Stimulated activated CD4-positive, alpha-beta T cell treated with anti-CD3 and anti-CD28 coated beads, Interleukin-12 subunit alpha, Interleukin-12 subunit beta, amount 100 ng/mL, for 4 hours (primary cell): ENCODE data around the gene CDK9.
"Not testable (repeated sequence)": the region's sequence is repeated elsewhere in the genome, so short reads cannot be mapped to it uniquely, and the experiment has no call there.

Experiments
- DNase-seq: peaks from one replicate; pipeline ENCODE4 v3.0.0-alpha.2; 2020

CDK9 gene

DNA sequence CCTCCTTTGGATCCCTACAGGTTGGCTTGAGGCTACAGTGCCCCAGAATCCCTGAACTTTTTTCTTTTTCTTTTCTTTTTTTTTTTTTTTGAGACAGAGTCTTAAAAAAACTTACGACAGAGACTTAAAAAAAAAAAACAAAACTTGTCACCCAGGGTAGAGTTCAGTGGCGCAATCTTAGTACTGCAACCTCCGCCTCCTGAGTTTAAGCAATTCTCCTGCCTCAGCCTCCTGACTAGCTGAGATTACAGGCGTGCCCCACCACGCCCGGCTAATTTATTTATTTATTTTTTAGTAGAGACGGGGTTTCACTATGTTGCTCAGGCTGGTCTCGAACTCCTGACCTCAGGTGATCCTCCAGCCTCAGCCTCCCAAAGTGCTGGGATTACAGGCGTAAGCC, 4.9 kb upstream of the CDK9 start:
- not testable (repeated sequence) for DNase-seq

DNA sequence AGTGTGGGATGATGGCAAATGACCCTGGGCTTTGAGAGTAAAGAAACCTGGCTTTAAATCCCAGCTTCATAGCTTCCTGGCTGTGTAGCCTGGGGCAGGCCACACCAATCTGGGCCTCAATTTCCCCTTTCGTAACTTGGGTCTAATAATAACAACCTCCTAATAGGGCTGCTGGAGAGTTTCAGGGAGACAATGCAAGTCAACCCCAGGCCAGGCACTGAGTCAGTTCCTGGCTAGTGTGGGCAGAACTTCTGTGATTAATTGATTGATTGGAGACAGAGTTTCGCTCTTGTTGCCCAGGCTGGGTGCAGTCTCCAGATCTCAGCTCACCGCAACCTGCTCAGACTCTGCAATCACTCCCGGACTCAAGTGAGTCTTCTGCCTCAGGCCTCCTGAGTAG, 4.0 kb upstream of the CDK9 start:
- no peak for DNase-seq

DNA sequence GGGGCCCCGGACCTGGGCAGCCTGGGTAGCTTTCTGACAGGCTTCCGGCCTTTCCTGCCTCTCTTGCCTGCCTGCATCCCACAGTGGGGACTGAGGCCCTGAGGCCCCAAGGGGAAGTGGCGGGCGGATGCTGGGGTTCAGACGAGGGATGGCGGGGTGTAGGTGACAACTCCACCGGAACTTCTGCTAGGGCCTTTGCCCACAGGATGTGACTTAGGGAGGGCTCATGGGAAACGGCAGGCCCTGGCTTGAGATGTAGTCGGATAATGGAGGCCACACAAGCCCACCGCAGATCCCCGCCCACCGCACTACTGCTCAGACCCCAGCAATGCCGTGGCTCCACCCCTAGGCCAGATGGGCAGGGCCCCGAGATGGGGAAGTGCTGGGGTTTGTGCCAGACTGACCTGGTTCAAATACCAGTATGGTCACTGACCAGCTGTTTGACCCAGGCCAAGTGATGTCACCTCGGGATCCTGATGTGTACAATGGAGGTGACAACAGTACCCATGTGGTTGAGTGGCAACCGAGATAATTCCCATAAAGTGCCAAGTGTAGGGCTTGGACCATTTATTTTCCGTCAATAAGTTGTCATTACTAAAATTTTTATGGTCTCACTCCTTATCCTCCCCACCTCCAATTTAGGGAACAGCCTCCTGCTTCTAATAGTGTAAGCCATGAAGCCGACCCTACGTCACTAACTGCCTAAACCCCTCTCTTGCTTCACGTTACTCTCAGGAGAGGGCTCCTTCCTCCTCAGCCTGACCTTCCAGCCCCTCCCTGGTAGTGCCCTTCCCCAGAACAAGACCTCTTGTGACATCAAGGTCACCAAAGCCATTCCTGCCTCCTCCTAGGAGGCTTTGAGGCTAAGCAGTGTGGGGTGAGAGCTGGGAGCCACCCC, 2.5 kb upstream of the CDK9 start:
- peak; percentile 51 for DNase-seq

DNA sequence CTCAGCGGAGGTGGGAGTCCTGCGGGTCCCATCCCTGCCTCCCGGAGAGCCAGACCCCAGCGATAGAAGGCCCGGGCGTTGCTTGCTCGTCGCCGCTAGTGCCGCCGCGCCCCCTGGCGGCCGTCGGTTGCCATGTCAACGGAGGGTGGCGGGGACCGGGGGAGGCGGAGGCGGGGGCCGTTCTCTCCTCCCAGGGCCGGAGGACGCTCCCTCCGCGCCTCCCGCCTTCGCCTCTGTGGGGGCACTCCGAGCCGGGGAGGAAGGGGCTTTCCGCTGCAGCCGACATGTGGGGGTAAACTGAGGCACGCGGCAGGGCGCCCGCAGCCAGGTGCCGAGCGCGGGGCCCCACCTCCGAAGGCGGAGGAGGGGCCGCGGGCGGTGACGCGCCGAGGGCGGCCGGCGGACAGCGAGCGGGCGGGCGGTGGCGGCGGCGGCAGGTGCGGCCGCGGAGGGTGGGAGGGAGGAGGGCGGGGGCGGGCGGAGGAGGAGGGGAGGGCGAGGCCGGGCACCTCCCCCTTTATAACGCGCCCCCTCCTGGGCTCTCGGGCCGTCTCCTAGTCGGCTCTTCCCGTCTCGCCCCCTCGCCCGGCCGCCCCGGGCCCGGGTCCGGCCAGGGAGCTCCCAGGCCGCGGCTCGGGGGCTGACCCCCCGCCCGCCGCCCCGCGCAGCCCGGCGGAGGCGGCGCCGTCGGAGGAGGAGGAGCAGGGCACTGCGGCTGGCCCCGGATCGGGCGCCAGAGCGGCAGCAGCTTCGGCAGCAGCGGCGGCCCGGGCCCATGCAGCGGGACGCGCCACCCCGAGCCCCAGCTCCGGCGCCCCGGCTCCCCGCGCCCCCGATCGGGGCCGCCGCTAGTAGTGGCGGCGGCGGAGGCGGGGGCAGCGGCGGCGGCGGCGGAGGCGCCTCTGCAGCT, 556 bp upstream of the CDK9 start:
- peak; percentile 85 for DNase-seq

DNA sequence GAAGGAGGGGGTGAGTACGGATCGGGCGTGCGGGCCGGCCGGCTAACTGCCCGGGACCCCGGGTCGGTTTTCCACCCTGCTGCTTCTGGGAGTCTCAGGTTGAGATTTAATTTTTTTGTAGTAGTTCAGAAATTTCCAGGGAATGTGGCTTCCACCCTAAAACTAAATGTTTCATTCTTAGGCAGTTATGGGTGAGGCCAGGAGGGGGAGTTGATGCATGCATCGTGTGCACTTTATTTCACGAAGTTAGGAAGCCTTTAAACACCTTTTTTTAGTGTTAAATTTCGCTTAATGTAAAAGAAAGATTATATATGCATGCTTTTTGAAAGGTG, 905 bp downstream of the CDK9 start:
- DNase-seq, result no peak

DNA sequence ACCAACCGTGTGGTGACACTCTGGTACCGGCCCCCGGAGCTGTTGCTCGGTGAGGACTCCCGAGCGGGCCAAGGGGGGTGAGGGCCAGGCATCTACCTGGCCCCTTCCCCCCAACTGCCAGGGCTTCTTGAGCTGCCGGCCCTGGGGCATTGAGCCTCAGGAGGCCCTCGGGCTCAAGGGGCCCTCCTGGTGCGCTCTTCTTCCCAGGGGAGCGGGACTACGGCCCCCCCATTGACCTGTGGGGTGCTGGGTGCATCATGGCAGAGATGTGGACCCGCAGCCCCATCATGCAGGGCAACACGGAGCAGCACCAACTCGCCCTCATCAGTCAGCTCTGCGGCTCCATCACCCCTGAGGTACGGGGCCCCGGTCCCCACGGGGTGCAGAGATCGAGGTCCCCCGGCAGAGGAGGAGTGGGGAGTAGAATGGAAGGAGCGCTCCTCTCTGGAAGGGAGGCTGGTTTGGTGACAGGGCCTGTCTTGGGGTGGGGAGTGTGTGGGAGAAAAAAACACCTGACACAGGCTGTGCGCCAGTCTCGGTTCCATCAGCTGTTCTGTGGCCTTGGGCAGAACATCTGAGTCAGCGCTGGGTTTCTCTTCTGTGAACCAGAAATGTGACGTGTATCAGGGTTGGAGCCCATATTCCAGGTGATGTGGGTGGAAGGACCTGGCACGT, 2.6 kb downstream of the CDK9 start:
- peak; percentile 63 for DNase-seq

DNA sequence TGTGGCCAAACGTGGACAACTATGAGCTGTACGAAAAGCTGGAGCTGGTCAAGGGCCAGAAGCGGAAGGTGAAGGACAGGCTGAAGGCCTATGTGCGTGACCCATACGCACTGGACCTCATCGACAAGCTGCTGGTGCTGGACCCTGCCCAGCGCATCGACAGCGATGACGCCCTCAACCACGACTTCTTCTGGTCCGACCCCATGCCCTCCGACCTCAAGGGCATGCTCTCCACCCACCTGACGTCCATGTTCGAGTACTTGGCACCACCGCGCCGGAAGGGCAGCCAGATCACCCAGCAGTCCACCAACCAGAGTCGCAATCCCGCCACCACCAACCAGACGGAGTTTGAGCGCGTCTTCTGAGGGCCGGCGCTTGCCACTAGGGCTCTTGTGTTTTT, 3.3 kb downstream of the CDK9 start:
- DNase-seq, result no peak

DNA sequence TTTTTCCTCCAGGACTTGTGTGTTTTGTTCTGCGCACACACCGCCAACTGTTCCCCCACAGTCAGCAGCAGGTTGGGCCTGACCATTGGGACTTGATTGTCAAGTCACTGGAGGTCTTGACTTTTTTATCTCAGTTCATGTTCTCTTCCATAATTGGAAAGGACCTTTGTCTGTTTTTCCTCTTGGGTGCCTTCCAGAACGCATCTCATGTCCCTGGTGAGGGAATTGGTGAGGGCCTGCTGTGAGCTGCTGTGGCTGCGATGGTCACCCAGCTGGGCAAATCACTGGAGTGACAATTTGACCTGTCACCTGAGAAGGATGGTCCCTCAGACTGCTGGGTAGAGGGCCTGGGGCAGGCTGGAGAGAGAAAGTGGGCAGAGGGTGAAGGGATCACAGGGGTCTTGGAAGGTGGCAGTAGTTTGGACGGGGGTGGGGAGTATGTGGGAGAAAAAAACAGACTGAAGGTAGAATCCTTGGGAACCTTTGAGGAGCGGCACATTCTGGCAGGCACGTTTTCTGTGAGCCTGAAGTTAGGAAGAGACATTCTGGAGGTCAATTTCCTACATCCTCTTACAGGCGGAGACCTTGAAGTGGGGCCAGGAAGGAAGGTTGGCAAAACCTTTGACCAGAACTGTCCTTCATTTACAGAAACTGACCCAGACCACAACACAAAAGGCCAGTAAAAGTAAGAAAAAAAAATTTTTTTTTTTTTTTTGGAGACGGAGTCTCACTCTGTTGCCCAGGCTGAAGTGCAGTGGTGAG, 4.4 kb downstream of the CDK9 start:
- no peak for DNase-seq

DNA sequence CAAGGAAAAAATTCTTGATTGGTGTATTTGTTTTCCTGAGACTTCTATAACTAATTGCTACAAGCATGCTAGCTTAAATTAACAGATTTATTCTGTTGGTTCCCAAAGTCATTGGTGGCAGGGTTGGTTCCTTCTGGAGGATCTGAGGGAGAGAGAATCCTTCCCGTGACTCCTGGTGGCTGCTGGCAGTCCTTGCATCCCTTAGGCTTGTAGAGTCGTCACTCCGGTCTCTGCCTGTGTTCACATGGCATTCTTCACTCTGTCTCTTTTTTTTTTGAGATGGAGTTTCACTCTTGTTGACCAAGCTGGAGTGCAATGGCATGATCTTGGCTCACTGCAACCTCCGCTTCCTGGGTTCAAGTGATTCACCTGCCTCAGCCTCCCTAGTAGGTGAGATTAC, 5.3 kb downstream of the CDK9 start:
- DNase-seq, result no peak

DNA sequence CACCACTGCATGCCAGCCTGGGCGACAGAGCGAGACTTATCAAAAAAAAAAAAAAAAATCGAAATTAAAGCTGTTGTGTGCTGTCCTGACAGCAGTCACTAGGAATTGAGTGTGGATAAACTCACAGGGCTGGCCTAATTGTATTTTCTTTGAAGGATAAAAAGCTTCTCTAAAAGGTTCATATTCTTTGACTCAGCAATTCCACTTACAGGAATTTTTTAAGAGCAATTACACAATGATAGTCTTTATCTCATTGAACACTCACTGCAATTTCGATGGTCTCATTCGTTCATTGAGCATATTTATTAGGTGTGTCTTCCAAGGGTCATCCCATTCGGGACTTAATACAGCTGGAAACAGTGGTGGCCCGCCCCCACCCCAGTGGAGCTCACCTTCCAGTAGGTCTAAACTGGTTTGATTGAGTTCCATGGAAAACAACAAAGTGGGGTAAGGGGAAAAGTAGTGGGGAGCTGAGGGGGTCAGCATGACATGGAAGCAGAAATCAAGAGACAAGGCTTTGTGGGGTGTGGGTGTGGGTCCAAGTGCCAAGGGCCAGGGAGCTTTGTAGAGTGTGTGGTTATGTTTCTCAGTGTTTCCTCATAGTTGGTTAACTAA, 6.7 kb downstream of the CDK9 start:
- DNase-seq, result no peak

DNA sequence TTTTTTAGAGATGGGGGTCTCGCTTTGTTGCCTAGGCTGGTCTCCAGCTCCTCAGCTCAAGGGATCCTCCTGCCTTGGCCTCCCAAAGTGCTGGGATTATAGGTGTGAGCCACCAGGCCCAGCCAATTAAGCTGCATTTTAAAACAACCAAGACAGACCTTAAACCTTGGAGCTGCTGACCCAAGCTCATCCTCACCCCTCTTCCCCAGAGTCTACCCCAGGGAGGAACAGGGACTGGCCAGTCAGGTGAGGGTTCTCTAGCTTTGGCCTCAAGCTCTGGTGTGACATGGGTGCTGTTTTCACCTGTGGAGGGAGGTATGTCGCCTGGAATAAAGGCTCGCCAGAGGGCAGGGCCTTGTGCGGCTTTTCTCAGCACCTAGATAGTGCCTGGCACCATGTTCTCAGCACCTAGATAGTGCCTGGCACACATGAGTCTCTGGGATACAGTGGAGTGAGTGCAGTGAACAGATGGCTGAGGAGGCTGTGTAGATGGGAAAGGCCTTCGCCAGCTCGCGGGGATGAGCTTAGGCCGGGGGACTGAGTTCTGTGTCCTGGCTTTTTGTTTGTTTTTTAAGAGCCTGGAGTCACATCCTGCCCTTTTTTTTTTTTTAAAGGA, 7.4 kb downstream of the CDK9 start:
- DNase-seq, result no peak

DNA sequence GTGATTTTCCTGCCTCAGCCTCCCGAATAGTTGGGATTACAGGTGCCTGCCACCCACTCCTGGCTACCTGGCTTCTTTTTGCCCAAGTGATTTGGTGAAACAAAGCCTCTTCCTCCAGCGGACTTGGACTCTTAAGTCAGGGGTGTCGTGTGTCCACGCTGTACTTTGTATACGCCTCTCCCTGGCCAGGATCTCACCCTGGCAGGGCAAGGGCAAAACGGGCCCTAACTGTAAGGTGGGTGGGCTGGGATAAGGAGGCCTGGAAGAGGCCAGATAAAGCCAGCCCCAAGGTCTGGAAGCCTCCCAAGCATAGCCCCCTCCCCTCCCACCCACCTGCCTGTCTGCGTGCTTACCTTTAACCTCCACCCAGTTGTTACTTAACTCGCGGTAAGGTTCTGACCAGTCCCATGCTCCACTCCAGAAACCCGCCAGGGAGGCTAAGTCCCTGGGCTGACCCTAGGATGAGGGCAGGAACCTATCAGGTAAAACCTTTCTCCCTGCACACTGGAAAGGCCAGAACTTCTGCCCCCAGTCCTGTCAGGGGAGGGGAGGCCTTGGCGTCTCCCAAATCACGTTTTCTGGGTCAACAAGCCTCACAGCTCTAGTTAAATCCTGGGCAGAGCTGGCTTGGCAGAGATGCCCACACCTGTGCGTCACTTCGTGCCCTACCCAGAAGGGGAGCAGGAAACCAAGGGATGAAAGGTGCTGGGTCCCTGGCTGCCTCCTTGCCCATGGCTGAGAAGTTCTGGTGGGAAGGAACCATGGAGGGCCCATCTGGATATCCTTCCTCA, 8.4 kb downstream of the CDK9 start:
- DNase-seq, result no peak

DNA sequence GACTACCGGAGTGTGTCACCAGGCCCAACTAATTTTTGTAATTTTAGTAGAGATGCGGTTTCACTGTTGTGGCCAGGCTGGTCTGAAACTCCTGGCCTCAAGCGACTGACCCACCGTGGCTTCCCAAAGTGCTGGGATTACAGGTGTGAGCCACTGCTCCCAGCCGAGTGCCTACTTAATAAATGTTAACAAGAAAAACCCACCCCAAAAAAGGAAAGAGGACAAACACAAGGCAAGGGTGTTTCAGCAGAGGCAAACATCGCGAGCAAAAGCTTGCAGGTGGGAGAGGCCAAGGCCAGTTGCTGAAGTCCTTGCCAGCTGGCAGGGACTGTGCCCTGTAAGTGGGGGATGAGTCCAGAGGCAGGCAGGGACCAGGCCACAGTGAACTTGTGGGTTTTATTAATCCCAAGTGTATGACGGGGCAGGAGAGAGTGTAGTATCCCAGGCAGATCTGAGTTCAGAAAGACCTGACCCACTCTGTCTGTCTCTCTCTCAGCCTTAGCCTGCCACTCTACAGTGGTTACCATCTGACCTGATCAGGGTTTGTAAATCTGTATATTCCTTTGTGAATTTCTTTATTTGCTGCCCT, 10.5 kb downstream of the CDK9 start:
- DNase-seq, result no peak

DNA sequence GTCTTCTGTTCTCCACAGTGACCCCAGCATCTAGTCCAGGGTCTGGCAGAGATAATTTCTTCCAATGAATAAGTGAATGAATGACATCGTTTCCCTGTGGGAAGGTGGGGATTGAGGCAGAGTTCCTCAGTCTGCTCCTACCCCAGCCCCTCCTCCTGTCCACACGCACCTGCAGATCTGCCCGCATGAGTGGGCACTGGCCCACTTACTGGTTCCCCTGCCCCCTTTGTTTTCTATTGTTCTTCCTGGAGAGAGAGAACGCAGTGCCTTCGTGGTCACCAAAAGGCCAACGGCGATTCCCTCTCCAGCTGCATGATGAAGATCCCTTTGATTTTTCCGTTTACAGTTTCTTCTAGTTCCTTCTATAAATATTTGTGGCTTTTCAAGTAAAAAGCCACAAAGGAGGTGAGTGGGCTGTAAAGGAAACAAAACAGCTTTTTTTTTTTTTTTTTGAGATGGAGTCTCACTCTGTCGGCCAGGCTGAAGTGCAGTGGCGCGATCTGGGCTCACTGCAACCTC, 11.1 kb downstream of the CDK9 start:
- no peak for DNase-seq

DNA sequence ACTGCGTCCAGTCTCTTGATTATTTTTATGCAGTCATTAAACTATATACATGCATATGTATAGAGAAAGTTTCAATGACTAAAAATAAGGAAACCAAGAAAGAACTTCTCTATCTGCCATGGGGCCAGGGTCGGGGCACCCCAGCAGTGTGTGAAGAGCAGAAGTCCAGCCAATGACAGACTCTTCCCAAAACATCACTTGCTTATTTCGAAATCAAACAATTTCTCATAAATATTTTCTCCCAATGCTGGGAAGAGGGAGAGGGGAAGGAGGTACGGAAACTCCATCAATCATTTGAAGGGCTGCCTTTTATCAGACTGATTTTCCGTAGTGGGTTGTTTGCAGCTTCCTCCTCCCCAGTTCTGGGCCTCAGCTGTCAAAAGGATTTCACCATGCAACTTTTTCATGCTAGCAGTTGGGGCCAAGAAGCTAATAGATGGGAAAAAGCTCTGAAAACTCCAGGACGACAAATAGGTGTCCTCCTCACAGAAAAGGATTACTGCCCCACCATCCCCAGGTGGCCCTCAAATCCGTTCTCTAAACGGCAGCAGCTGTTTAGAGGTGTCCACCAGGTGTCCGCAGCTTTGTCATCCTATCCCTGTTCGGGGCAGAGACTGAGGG, 16.2 kb downstream of the CDK9 start:
- no peak for DNase-seq

DNA sequence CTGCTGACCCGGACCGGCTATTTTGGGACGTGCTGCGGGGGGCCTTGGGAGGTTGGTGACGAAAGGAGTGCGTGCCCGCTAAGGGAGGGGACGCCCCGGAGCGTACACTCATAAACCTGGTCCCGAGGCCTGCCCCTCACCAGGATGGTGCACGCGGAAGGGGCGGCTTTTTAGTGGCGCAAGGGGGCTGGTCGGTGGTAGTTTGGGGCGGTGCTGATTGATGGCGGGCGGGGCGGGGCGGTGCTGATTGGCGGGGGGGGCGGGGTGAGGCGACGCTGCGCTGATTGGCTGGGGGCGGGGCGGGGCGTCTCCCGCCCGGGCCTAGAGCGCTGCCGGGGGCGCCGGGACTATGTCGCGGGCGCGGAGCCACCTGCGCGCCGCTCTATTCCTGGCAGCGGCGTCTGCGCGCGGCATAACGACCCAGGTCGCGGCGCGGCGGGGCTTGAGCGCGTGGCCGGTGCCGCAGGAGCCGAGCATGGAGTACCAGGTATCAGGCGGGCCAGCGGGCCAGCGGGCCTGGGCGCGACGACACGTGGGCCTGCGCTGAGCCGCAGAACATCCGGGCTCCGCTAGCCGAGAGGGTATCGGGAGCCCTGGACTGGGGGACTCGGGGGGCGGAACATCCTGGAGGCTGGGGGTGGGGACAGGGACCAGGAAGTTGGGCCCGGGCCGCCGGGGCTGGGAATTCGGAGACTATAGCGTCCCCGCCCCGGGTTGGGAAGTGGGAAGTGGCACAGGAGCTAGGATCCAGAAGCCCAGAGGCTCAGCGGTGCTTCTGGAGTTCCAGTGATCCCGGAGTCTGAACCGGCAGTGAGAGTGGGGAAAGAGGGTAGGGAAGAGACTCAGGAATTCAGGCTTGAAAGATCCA, 17.0 kb downstream of the CDK9 start, which contains the start of gene FPGS:
TSS of gene FPGS (plus strand) at position 307 of the 868 bp plus-strand sequence. CDS start at position 350, 43 bp downstream.
- DNase-seq, result peak; percentile 83

DNA sequence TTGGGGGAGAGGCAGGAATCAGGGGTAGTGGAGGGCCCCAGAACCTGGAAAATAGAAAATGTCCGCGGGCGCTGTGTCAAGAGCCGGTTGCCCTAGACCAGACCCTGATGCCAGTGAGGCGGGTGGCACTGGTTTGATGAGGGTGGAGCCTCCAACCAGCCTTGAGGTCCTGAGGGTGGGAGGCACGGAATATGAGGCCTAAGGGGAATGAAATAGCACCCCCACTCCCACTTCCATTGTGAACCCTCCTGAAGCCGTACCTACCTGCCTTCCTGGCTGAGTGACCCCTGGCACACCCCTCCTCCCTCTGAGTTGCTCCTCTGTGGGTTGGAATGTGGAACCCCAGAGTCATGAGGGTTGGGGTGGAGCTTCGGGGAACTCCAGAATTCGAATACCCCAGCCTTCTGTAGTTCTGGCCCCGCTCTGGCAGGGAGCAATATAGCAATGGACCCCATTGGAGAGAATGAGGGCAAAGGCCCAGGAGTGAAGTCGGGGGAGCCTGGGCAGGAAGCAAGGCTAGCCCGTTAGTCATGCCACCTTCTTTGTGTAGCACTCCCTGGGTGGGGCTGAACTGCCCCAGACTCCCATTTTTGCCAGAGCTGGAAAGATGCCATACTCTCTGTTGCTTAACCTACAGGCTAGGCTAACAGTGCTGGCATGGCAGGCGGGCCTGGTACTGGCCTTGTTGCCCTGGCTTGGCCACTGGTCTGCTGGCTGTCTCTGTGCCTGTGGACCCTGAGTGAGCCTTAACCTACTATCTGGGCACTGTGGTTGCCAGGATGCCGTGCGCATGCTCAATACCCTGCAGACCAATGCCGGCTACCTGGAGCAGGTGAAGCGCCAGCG, 17.9 kb downstream of the CDK9 start:
- DNase-seq, result no peak

DNA sequence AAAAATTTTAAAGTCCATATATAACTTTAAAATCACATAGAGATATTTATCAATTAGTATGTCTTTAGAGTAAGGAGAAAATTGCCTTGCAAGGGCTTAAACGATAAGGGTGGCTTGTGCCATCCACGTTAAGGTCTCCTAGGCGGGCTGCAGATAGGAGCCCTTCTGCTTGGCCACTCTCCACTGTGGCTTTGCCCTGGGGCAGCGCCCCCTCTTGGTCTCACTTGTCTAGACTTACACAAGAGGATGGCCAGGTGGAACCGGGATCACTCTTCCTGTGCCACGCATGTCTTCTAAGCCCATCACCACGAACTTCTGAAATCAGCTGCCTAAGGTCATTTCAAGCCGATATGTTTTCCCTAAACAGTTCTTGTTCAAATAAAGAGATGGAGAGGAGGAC, 19.8 kb downstream of the CDK9 start:
- DNase-seq, result no peak
